ENCODE data around the gene OR2W3.

OR2W3 gene

GRCh38 chr1:247884797-247885413, 10.5 kb upstream of the OR2W3 start:
- no peak for TF ChIP-seq JUND (IDR thresholded peaks at IDR 0.05; ENCODE audit: low read depth)
- in situ Hi-C loops (cut with HindIII; ENCODE audit: low pct_unique_long_range_greater_than_20kb, low sequenced_read_pairs): no loop called here
- no peak for DNase-seq (ENCODE audit: low read depth in 1 of 2, low spot score in 1 of 2)

DNA sequence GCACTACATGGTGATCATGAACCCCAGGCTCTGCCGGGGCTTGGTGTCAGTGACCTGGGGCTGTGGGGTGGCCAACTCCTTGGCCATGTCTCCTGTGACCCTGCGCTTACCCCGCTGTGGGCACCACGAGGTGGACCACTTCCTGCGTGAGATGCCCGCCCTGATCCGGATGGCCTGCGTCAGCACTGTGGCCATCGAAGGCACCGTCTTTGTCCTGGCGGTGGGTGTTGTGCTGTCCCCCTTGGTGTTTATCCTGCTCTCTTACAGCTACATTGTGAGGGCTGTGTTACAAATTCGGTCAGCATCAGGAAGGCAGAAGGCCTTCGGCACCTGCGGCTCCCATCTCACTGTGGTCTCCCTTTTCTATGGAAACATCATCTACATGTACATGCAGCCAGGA, 589 bp downstream of the OR2W3 start:
- DNase-seq (ENCODE audit: low read depth in 1 of 2, low spot score in 1 of 2): no peak
- in situ Hi-C loops (cut with HindIII; ENCODE audit: low pct_unique_long_range_greater_than_20kb, low sequenced_read_pairs): no loop called here
- no peak for TF ChIP-seq JUND (IDR thresholded peaks at IDR 0.05; ENCODE audit: low read depth)

DNA sequence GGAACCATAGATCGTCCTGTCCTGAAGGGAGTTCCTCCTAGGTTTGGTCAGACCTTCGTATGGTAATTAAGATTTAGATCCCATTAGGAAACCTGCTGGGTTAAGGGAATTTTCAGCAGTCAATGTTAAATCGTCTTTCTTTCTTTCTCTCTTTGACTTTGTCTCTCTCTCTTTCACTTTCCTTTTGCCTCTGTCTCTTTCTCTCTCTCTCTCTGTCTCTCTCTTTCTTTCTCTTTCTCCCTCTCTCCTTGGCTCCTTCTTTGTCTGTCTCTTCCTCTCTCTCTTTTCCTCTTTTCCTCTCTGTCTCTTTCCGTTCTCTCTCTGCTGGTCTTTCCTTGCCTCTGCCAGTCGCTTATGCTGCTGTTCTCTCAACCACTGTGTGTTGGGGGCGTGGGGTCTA, 8.7 kb downstream of the OR2W3 start:
- in situ Hi-C loops (cut with HindIII; ENCODE audit: low pct_unique_long_range_greater_than_20kb, low sequenced_read_pairs): no loop called here
- no peak for DNase-seq (ENCODE audit: low read depth in 1 of 2, low spot score in 1 of 2)

DNA sequence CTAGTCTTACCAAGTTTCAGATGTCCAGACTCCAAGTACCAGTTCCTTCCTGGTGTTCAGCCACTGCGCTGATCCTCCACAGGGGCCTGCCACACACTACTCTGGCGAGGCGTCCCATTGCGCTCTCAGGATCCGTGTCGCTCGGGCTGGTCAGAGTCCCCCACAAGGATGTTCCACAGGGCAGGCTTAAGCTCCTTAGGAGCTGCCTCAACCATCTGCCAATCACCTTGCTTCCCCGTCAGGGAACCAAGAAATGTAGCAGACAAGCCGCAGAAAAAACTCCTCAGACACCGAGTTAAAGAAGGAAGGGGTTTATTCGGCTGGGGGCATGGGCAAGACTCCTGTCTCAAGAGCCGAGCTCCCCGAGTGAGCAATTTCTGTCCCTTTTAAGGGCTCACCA, 9.8 kb downstream of the OR2W3 start:
- TF ChIP-seq JUND (IDR thresholded peaks at IDR 0.05; ENCODE audit: low read depth): no peak
- DNase-seq (ENCODE audit: low read depth in 1 of 2, low spot score in 1 of 2): no peak
- in situ Hi-C loops (cut with HindIII; ENCODE audit: low pct_unique_long_range_greater_than_20kb, low sequenced_read_pairs): no loop called here

More for the DNA sequence above, 8.7 kb downstream of the OR2W3 start:
- no peak for TF ChIP-seq JUND (IDR thresholded peaks at IDR 0.05; ENCODE audit: low read depth)

DNA sequence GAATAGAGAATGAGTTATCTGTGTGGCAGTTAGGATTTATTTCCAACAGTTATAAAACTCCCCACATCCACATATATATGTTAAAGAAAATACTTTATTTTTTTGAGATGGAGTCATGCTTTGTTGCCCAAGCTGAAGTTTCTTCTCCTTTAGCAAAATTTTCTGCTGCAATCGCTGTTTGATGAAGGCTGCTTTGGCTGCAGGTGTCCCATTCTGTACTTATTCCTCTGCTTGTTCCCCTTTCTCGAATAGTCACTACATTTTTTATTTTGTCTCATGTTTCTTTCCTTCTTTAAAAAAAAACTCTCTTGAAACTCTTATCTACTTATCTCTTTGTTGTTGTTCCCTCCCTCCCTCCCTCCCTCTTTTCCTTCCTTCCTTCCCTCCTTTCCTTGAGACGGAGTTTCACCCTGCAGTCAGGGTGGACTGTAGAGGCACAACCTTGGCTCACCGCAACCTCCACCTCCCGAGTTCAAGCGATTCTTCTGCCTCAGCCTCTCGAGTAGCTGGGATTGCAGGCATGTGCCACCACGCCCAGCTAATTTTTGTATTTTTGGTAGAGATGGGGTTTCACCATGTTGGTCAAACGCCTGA, 10.6 kb downstream of the OR2W3 start:
- DNase-seq (ENCODE audit: low read depth in 1 of 2, low spot score in 1 of 2): no peak
- in situ Hi-C loops (cut with HindIII; ENCODE audit: low pct_unique_long_range_greater_than_20kb, low sequenced_read_pairs): no loop called here
- no peak for TF ChIP-seq JUND (IDR thresholded peaks at IDR 0.05; ENCODE audit: low read depth)

- peak; percentile 30 to 43 for DNase-seq (ENCODE audit: low read depth in 1 of 2, low spot score in 1 of 2)
These were observed 11.2 kb downstream of the OR2W3 start for GRCh38 chr1:247906504-247907047.

GRCh38 chr1:247908766-247909165, 13.4 kb downstream of the OR2W3 start:
- TF ChIP-seq JUND (IDR thresholded peaks at IDR 0.05; ENCODE audit: low read depth): no peak
- no peak for DNase-seq (ENCODE audit: low read depth in 1 of 2, low spot score in 1 of 2)
- in situ Hi-C loops (cut with HindIII; ENCODE audit: low pct_unique_long_range_greater_than_20kb, low sequenced_read_pairs): no loop called here

More at GRCh38 chr1:247906504-247907047, 11.2 kb downstream of the OR2W3 start:
- no peak for TF ChIP-seq JUND (IDR thresholded peaks at IDR 0.05; ENCODE audit: low read depth)
- in situ Hi-C loops (cut with HindIII; ENCODE audit: low pct_unique_long_range_greater_than_20kb, low sequenced_read_pairs): no loop called here

GRCh38 chr1:247913786-247914185, 18.4 kb downstream of the OR2W3 start:
- no peak for TF ChIP-seq JUND (IDR thresholded peaks at IDR 0.05; ENCODE audit: low read depth)
- DNase-seq (ENCODE audit: low read depth in 1 of 2, low spot score in 1 of 2): no peak
- in situ Hi-C loops (cut with HindIII; ENCODE audit: low pct_unique_long_range_greater_than_20kb, low sequenced_read_pairs): no loop called here

- in situ Hi-C loops (cut with HindIII; ENCODE audit: low pct_unique_long_range_greater_than_20kb, low sequenced_read_pairs): no loop called here
- DNase-seq (ENCODE audit: low read depth in 1 of 2, low spot score in 1 of 2): no peak
- TF ChIP-seq JUND (IDR thresholded peaks at IDR 0.05; ENCODE audit: low read depth): no peak
These were observed 19.7 kb downstream of the OR2W3 start for GRCh38 chr1:247914941-247915662.

DNA sequence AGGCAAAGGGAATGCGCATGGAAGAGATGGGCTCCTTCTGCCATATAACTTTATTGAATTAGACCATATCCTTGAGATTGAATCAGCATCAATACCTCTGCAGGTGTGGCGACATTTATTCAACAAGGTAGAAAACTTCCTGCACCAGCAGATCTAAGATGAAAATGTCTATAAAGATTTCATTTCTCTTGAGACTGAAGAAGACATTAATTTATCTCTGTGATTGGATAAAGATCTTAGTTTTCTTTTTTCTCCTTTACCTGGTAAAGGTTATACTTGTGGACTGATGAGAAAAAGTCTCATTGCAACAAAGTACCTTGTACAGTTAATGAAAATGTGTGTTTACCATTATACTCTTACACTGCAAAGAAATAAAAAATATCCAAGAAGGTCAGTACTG, 24.6 kb downstream of the OR2W3 start, which contains the start of gene OR2T8:
Gene OR2T8 (plus strand): TSS at position 301 of the 400 bp plus-strand sequence. CDS start 766 bp downstream, outside the sequence.
- in situ Hi-C loops (cut with HindIII; ENCODE audit: low pct_unique_long_range_greater_than_20kb, low sequenced_read_pairs): no loop called here
- no peak for DNase-seq (ENCODE audit: low read depth in 1 of 2, low spot score in 1 of 2)
- no peak for TF ChIP-seq JUND (IDR thresholded peaks at IDR 0.05; ENCODE audit: low read depth)

- TF ChIP-seq JUND (IDR thresholded peaks at IDR 0.05; ENCODE audit: low read depth): no peak
- in situ Hi-C loops (cut with HindIII; ENCODE audit: low pct_unique_long_range_greater_than_20kb, low sequenced_read_pairs): no loop called here
- DNase-seq (ENCODE audit: low read depth in 1 of 2, low spot score in 1 of 2): no peak
These were observed 28.6 kb downstream of the OR2W3 start for GRCh38 chr1:247923941-247924340.

DNA sequence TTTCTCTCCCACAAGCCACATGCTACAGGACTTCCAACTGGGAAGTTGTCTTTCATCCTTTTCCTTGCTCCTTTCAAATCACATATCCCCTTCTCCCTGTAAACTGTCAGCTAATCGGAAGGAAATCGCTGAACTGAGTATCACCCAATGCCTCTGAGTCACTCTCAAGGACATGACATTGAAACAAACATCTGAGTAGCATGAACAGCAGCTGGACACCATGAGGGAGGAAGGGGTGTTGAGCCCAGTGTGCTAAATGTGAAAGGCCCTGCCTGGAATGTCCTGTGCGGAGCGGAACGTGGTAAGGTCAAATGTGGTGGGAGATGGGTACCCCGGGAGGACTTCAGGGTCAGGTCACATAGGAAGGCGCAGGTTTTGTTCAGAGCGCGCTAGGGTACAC, 29.5 kb downstream of the OR2W3 start, which contains the start of gene OR2AJ1:
Gene OR2AJ1 (plus strand): TSS at position 22 of the 400 bp plus-strand sequence. CDS start 8,880 bp downstream, outside the sequence.
- no peak for DNase-seq (ENCODE audit: low read depth in 1 of 2, low spot score in 1 of 2)
- in situ Hi-C loops (cut with HindIII; ENCODE audit: low pct_unique_long_range_greater_than_20kb, low sequenced_read_pairs): no loop called here
- TF ChIP-seq JUND (IDR thresholded peaks at IDR 0.05; ENCODE audit: low read depth): no peak

- no peak for TF ChIP-seq JUND (IDR thresholded peaks at IDR 0.05; ENCODE audit: low read depth)
- no peak for DNase-seq (ENCODE audit: low read depth in 1 of 2, low spot score in 1 of 2)
- in situ Hi-C loops (cut with HindIII; ENCODE audit: low pct_unique_long_range_greater_than_20kb, low sequenced_read_pairs): no loop called here
These were observed 38.6 kb downstream of the OR2W3 start for GRCh38 chr1:247933989-247934388.
